Measurements from ENCODE around the gene PAPPA.

GRCh38 chr9:116284518-116284917 lies 130.9 kb downstream of the PAPPA start:
- TF ChIP-seq CTCF (IDR thresholded peaks at IDR 0.05), result no peak
- no peak for TF ChIP-seq MLX (CRISPR knock-in tag; IDR thresholded peaks at IDR 0.05)
- no peak for TF ChIP-seq E2F4 (CRISPR knock-in tag; IDR thresholded peaks at IDR 0.05; ENCODE audit: borderline replicate concordance, low read depth)
- no peak for TF ChIP-seq ZNF263 (CRISPR knock-in tag; IDR thresholded peaks at IDR 0.05; ENCODE audit: low read depth)
- no peak for TF ChIP-seq ATF2 (CRISPR knock-in tag; IDR thresholded peaks at IDR 0.05; ENCODE audit: borderline replicate concordance, low read depth)
- TF ChIP-seq SOX15 (CRISPR knock-in tag; IDR thresholded peaks at IDR 0.05), result no peak
- no peak for TF ChIP-seq ESRRA (CRISPR knock-in tag; IDR thresholded peaks at IDR 0.05; ENCODE audit: borderline replicate concordance)
- no peak for TF ChIP-seq USF1 (CRISPR knock-in tag; IDR thresholded peaks at IDR 0.05)
- no peak for TF ChIP-seq ERG (CRISPR knock-in tag; IDR thresholded peaks at IDR 0.05)
- TF ChIP-seq STAT6 (CRISPR knock-in tag; conservative IDR thresholded peaks at IDR 0.05; ENCODE audit: low read depth), result no peak
- TF ChIP-seq CREM (CRISPR knock-in tag; IDR thresholded peaks at IDR 0.05), result no peak
- no peak for TF ChIP-seq NR2C2 (CRISPR knock-in tag; IDR thresholded peaks at IDR 0.05)
- no peak for TF ChIP-seq ETV6 (CRISPR knock-in tag; IDR thresholded peaks at IDR 0.05)

Measured in WTC11 (cell line).